GM12892 (cell line): ENCODE measurements around the gene FKBP2.

Source experiments
- POLR2A ChIP-seq: IDR thresholded peaks from 2 replicates; pipeline ENCODE4 v1.6.1; 2011; ENCODE audit warnings: low read depth, low read length, control low read depth
- POLR2AphosphoS5 ChIP-seq: IDR thresholded peaks from 2 replicates; pipeline ENCODE4 v1.6.1; 2011; ENCODE audit warnings: low read depth, low read length, control low read depth
- TAF1 ChIP-seq: IDR thresholded peaks from 2 replicates; pipeline ENCODE4 v1.6.1; 2011; ENCODE audit warnings: low read depth, mild to moderate bottlenecking, control low read depth, low read length, borderline replicate concordance

DNA sequence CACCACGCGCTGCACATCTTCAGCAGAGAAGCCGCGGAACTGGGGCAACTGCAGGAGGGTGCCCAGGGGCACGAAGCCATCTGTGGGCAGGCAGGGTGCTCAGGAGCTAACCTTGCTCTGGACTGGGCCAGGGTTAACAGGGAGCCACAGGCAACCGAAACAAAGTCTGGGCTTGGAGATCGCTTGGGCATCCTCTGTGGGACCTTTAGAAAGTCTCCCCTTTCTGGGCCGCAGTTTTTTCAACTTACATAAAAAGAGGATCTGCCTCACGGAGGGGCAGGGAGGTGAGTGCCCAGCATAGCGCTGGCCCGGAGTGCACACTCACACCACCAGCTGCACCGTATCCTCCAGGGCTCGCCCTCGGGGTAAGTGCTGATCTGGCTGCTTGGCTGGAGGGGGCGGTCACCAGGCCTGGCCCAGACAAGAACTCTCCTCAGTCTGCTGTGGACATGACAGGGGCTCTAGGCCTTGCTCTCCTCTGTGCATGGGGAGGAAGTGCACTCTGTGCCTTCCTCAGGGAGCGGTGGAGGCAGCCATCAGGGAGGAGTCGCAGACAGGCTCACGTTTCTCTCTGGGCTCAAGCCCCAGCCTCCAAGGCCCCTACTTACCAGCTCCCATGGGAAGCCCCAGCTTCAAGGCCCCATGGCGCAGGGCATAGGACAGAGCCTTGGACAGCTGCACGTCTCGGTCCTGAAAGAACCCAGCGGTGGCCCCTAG, 15.8 kb upstream of the FKBP2 start:
- TF ChIP-seq POLR2A (0 out of 2 replicates have a peak, but pooled peaks have one; percentile 52), POLR2AphosphoS5 (no peak), TAF1 (no peak)
